ENCODE results near the gene LDLRAP1.

DNA sequence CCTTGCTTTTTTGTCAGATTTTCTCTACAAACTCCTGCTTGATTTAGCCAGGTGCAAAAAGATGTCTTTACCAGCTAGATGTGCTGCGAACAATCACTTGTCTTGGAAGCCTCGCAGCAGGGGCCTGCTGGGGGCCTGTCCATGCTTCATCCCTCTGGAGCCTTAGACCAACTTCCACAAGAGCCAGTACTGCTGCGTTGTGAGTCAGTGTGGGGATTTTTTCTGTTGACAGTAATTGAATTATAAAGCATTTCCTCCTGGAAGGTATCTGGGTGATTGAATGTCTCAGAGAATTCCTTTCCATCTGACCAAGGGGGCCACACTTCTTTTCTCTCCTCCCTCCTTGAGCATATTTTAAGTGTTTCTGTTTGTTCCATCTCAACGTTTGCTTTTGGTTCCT lies 40.4 kb upstream of the LDLRAP1 start:
- TF ChIP-seq CTCF (IDR thresholded peaks at IDR 0.05), result no peak
- no peak for TF ChIP-seq POLR2A (IDR thresholded peaks at IDR 0.05)
- TF ChIP-seq POLR2AphosphoS5 (IDR thresholded peaks at IDR 0.05), result no peak

Data from upper lobe of left lung (tissue), 4 donors.